Measurements from ENCODE around the gene ERMARD.

ERMARD gene

GRCh38 chr6:169807699-169808607, 56.5 kb downstream of the ERMARD start:
- peaks cover 42% of the 10 kb centered on the region for H3K4me1 Mint-ChIP-seq
- no peak for DNase-seq
- H3K27me3 Mint-ChIP-seq = peaks cover 70% of the 10 kb centered on the region
- CTCF ChIA-PET = interaction anchor here (0.5 to 2.5 kb wide), 2 partner anchors 18 to 53 kb away, joined by 3 to 10 read pairs; no protein-coding TSS in a partner anchor
- no peak overlapping the region for H3K27ac Mint-ChIP-seq
- no peaks in the 10 kb centered on the region for H3K36me3 Mint-ChIP-seq
- no peak overlapping the region for H3K4me3 Mint-ChIP-seq
- peaks cover 10% of the 10 kb centered on the region for H3K9me3 Mint-ChIP-seq

GRCh38 chr6:169808608-169808967, 57.2 kb downstream of the ERMARD start:
- Mint-ChIP-seq H3K4me1 (peaks cover 36% of the 10 kb centered on the region), H3K36me3 (no peaks in the 10 kb centered on the region), H3K4me3 (no peak overlapping the region), H3K27me3 (peaks cover 69% of the 10 kb centered on the region), H3K27ac (no peak overlapping the region), H3K9me3 (peaks cover 10% of the 10 kb centered on the region)
- no peak for DNase-seq
- CTCF ChIA-PET = no interaction called here

- H3K9me3 Mint-ChIP-seq = peaks cover 10% of the 10 kb centered on the region
- CTCF ChIA-PET = no interaction called here
- no peak for DNase-seq
- peaks cover 64% of the 10 kb centered on the region for H3K27me3 Mint-ChIP-seq
- peaks cover 28% of the 10 kb centered on the region for H3K4me1 Mint-ChIP-seq
- no peaks in the 10 kb centered on the region for H3K36me3 Mint-ChIP-seq
- no peak overlapping the region for H3K4me3 Mint-ChIP-seq
- no peak overlapping the region for H3K27ac Mint-ChIP-seq
These were observed 58.0 kb downstream of the ERMARD start for GRCh38 chr6:169809386-169809785.

- Mint-ChIP-seq H3K4me3 (no peak overlapping the region), H3K9me3 (peaks cover 13% of the 10 kb centered on the region), H3K36me3 (no peaks in the 10 kb centered on the region), H3K4me1 (peaks cover 21% of the 10 kb centered on the region), H3K27me3 (peaks cover 54% of the 10 kb centered on the region), H3K27ac (no peak overlapping the region)
- CTCF ChIA-PET = no interaction called here
- no peak for DNase-seq
These were observed 58.9 kb downstream of the ERMARD start for GRCh38 chr6:169810066-169810989.

GRCh38 chr6:169811072-169811471, 59.6 kb downstream of the ERMARD start:
- Mint-ChIP-seq H3K27ac (no peak overlapping the region), H3K36me3 (no peaks in the 10 kb centered on the region), H3K27me3 (peaks cover 51% of the 10 kb centered on the region), H3K9me3 (peaks cover 15% of the 10 kb centered on the region), H3K4me3 (no peak overlapping the region), H3K4me1 (peaks cover 14% of the 10 kb centered on the region)
- CTCF ChIA-PET = interaction anchor here (0.6 to 1.9 kb wide), 2 partner anchors 21 to 580 kb away, joined by 3 to 4 read pairs; no protein-coding TSS in a partner anchor
- DNase-seq = no peak

DNA sequence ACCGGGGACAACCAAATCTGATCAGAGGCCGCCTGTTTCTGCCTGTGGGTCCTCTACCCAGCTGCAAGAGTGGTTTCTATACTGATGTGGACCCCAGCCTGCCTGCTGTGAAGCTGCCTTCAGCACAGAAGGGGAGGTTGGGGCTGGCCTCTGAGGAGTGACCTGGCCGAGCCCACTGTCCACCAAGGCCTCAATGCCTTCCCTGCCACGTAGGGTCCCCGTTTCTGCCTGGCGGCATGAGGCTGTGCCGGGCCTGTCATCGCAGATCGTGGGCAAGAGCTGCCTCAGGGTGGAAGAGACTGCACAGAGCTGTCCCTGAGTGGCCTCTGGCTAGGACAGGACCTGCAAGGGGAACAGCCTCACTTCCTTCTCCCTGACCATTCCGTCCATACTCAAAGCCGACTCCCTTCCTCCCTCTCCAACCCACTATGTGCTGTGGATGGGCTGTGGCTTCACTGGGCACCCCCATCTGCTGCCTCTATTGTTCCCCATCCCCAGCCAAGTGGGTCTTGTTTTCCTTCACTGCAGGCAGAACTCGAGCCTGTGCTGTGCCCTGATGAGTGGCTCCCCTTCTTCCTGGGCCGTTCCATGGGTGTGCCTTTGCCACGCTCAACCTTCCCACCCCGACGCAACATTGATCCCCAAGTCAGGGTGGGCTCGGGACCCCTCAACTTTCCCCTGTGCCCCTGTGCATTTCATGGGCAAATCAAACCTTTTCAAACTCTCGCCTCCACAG, 60.3 kb downstream of the ERMARD start:
- DNase-seq = no peak
- no peak overlapping the region for H3K27ac Mint-ChIP-seq
- peaks cover 49% of the 10 kb centered on the region for H3K27me3 Mint-ChIP-seq
- H3K4me3 Mint-ChIP-seq = no peak overlapping the region
- H3K9me3 Mint-ChIP-seq = peaks cover 15% of the 10 kb centered on the region
- CTCF ChIA-PET = interaction anchor here (0.6 to 1.9 kb wide), 2 partner anchors 21 to 579 kb away, joined by 3 to 4 read pairs; no protein-coding TSS in a partner anchor
- H3K4me1 Mint-ChIP-seq = peaks cover 9% of the 10 kb centered on the region
- no peaks in the 10 kb centered on the region for H3K36me3 Mint-ChIP-seq

DNA sequence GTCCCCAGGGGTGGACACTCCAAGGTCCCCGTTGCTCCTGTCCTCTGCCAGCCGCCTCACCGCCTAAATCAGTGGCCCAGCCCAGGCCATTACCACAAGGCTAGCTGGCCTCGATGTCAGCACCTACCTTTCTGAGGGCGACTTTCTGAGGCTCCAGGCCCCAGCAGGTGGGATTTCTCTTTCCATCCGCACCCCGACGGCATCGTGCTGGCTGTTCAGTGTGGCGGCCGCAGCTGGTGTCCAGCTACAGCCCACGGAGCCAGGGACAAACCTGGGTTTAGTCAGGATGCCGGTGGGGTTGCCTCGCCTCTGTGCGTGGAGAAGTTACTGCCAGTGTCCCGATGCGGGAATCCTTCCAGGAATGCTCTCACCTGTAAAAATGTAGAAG, 60.8 kb downstream of the ERMARD start:
- DNase-seq = no peak
- H3K4me1 Mint-ChIP-seq = peaks cover 6% of the 10 kb centered on the region
- CTCF ChIA-PET = interaction anchor here (0.5 to 1.9 kb wide), 2 partner anchors 22 to 482 kb away, joined by 3 to 4 read pairs; no protein-coding TSS in a partner anchor
- no peaks in the 10 kb centered on the region for H3K36me3 Mint-ChIP-seq
- no peak overlapping the region for H3K27ac Mint-ChIP-seq
- H3K27me3 Mint-ChIP-seq = peaks cover 52% of the 10 kb centered on the region
- peaks cover 12% of the 10 kb centered on the region for H3K9me3 Mint-ChIP-seq
- no peak overlapping the region for H3K4me3 Mint-ChIP-seq

- CTCF ChIA-PET = no interaction called here
- Mint-ChIP-seq H3K4me1 (no peaks in the 10 kb centered on the region), H3K4me3 (no peak overlapping the region), H3K27ac (no peak overlapping the region), H3K36me3 (no peaks in the 10 kb centered on the region), H3K27me3 (peaks cover 51% of the 10 kb centered on the region), H3K9me3 (peaks cover 7% of the 10 kb centered on the region)
- no peak for DNase-seq
These were observed 62.5 kb downstream of the ERMARD start for GRCh38 chr6:169813969-169814368.

DNA sequence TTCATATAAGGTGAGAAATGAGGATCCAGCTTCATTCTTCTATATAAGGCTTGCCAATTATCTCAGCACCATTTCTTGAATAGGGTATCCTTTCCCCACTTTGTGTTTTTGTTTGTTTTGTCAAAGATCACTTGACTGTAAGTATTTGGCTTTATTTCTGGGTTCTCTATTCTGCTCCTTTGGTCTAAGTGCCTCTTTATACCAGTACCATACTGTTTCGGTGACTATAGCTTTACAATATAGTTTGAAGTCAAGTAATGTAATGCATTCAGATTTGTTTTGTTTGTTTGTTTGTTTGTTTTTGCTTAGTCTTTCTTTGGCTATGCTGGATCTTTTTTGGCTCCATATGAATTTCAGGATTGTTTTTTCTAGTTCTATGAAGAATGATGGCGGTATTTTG, 64.6 kb downstream of the ERMARD start:
- H3K27me3 Mint-ChIP-seq = peaks cover 48% of the 10 kb centered on the region
- H3K4me3 Mint-ChIP-seq = no peak overlapping the region
- H3K36me3 Mint-ChIP-seq = no peaks in the 10 kb centered on the region
- no peak for DNase-seq
- CTCF ChIA-PET = no interaction called here
- no peak overlapping the region for H3K27ac Mint-ChIP-seq
- H3K4me1 Mint-ChIP-seq = no peaks in the 10 kb centered on the region
- peaks cover 7% of the 10 kb centered on the region for H3K9me3 Mint-ChIP-seq

GRCh38 chr6:169816975-169817374, 65.6 kb downstream of the ERMARD start:
- no peaks in the 10 kb centered on the region for H3K4me1 Mint-ChIP-seq
- peaks cover 45% of the 10 kb centered on the region for H3K27me3 Mint-ChIP-seq
- CTCF ChIA-PET = interaction anchor here (1.2 kb wide), 1 partner anchor 13 kb away, joined by 3 read pairs; no protein-coding TSS in a partner anchor
- no peak for DNase-seq
- no peak overlapping the region for H3K27ac Mint-ChIP-seq
- H3K4me3 Mint-ChIP-seq = no peak overlapping the region
- peaks cover 7% of the 10 kb centered on the region for H3K9me3 Mint-ChIP-seq
- H3K36me3 Mint-ChIP-seq = no peaks in the 10 kb centered on the region

DNA sequence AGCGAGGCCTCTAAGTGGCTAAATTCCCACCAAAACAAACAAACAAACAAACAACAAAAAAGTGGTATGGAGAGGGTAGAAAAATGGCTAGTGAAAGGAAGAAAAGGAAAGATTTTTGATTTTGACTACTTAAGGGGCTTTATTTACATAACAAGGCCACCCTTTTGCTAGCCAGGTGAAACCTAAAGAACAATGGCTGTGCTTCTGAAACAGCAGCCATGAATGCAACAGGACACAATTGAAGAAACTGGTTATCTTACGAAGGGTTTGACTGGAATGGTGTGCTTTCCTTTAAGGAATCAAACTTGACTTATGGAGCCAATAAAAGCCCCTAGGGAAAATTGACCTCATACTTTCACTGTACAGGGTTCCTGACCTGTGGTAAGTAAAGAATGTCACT, 68.9 kb downstream of the ERMARD start:
- CTCF ChIA-PET = interaction anchor here (1.9 kb wide), 1 partner anchor 11 kb away, joined by 6 read pairs; no protein-coding TSS in a partner anchor
- Mint-ChIP-seq H3K4me3 (no peak overlapping the region), H3K36me3 (no peaks in the 10 kb centered on the region), H3K9me3 (peaks cover 4% of the 10 kb centered on the region), H3K27ac (no peak overlapping the region), H3K27me3 (peaks cover 63% of the 10 kb centered on the region), H3K4me1 (no peaks in the 10 kb centered on the region)
- DNase-seq = no peak

DNA sequence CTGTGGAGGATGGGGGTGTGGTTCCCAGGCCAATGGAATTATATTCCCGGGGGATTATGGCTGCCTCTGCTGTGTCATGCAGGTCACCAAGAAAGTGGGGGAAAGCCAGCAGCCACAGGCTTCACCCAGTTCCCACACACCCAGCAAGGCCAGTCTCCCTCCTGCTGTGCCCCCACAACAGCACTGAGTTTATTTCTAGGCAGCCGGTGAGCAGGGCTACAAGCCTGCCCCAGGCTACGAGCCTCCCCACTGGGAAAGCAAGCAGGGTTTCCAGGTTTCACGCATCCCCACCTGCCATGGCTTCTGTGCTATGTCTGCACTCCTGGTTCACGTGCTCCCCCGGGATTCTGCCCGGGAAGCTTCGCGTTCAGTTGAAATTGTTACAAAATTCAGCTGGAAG, 72.6 kb downstream of the ERMARD start:
- no peaks in the 10 kb centered on the region for H3K4me1 Mint-ChIP-seq
- H3K4me3 Mint-ChIP-seq = no peak overlapping the region
- no peak for DNase-seq
- peaks cover 65% of the 10 kb centered on the region for H3K27me3 Mint-ChIP-seq
- no peaks in the 10 kb centered on the region for H3K9me3 Mint-ChIP-seq
- H3K27ac Mint-ChIP-seq = no peak overlapping the region
- CTCF ChIA-PET = no interaction called here
- H3K36me3 Mint-ChIP-seq = no peaks in the 10 kb centered on the region

DNA sequence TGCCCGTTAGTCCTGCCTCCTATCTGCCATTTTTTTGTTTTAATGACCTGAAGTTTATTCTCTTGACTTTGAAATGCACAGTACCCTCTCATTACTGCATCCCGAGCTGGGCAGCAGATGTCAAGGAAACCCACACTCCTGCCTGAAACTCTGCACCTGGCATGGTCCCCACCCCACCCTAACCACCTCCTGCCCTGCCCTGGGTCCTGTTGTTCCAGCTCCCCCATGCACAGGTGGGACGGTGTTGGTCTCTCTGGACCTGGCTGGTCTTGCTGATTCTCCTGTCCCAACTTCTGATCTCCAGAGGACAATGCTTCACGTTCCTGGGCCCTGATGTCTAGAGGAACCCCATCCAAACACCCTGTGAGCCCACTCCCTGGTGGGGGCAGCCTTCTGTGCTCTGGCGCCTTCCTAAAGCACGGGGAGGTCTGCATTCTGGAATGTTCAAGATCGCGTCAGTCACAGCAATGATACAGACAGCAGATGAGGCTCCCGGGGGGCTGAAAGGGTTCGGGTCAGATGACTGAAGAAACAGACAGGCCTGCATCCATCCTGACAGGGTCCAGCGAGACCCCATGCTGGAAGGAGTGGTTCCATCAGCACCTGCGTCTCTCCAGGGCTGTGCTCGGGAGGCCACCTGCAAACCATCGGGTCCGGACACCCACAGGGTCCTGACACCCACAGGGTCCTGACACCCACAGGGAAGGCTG, 73.6 kb downstream of the ERMARD start:
- Mint-ChIP-seq H3K27me3 (peaks cover 68% of the 10 kb centered on the region), H3K4me3 (no peak overlapping the region), H3K9me3 (no peaks in the 10 kb centered on the region), H3K36me3 (no peaks in the 10 kb centered on the region), H3K4me1 (no peaks in the 10 kb centered on the region), H3K27ac (no peak overlapping the region)
- no peak for DNase-seq
- CTCF ChIA-PET = no interaction called here

Measured in activated naive CD4-positive, alpha-beta T cell treated with anti-CD3 and anti-CD28 coated beads, Interleukin-2, amount 10 ng/mL, durations not matched to agents 7 days and 5 days (primary cell).